GM19351 (cell line): ENCODE measurements around the gene C11orf42.
A peak's percentile ranks its signal among the peaks of the same experiment; 100 is the strongest.

ENCODE experiments used
- ATAC-seq: cut with Tn5 transposase; IDR thresholded peaks from one replicate; pipeline ENCODE4 v1.9.1; 2021; ENCODE audit warnings: mild to moderate bottlenecking, moderate library complexity; ENCODE audit not compliant: unreplicated experiment

The C11orf42 gene

DNA sequence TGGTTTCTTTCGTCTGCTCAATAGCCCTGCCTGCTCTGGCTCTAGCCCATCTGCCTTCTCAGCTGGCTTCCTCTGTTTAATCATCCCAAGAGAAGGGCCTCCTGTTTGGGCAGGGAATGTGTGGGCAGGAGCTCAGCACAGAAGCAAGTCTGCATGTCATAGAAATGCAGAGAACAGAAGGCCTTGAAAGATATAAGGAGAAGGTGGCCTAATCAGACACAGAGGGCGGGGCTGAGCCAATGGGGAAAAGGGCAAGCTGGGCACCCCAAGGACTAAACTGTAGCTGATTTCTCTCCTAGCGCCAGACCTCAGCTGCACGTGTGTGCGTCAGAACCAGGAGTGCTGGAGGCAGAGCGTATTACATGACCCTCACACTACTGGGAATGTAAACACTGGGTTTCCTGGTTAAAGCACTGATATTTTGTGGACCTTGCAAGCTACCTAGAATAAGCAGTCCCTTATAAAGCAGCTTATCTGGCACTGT, 46.7 kb downstream of the C11orf42 start:
- ATAC-seq = no peak

DNA sequence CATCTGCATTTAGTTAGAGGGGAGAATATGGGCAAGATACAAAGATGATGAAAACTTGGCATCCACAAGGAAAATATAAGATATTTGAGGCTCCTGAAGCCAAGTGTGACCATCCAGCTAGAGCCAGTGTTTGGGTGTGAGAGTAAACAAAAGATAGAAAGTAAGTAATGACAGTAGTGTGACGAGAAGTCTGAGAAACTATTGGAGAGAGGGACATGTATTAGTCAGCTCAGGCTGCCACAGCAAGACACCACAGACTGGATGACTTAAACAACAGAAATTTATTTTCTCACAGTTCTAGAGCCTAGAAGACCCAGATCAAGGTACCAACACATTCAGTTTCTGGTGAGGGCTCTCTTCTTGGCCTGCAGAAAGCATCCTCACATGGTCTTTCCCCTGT, 47.8 kb downstream of the C11orf42 start:
- peak; percentile 66 for ATAC-seq

DNA sequence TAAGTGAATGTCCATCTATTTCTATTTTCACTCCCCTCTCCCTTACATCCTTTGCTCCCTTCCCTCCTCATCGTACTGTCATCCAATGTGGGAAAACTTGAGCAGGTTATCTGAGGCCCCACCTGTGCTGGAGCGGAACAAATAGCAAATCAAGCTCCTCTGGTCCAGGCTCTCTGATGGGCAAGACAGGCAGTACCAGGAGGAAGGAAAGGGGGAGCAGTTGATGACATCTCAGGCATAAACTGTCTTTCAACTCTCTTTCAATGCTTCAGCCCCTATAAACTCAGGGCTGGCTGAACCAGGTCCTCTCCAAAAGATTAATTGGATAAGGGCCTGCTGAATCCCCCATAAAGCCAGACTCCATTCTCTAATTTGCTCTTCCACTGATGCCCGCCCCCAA, 52.8 kb downstream of the C11orf42 start:
- ATAC-seq = no peak

DNA sequence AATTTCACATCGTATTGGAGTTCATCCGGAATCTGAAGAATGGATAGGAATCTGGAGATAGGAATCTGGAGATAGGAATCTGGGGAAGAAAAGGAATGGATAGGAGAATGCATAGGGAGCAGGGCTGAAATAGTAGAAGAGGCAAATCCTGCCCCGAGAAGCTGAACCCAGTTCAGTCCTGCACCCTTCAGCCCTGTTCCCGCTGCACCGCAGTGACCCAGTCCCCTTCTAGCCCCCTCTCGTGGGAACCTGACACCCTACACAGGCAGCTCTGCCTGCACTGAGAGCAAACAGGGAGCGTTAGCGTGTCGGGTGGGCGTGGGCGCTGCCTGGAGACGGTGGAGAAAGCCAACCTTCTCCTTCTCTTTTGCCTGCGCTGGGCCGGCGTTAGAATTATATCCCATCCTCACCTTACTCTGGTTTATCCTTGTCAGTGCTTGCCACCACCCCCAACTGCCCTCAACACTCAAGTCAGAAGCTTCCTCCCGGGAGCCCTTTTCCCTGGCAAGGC, 53.3 kb downstream of the C11orf42 start:
- no peak for ATAC-seq

DNA sequence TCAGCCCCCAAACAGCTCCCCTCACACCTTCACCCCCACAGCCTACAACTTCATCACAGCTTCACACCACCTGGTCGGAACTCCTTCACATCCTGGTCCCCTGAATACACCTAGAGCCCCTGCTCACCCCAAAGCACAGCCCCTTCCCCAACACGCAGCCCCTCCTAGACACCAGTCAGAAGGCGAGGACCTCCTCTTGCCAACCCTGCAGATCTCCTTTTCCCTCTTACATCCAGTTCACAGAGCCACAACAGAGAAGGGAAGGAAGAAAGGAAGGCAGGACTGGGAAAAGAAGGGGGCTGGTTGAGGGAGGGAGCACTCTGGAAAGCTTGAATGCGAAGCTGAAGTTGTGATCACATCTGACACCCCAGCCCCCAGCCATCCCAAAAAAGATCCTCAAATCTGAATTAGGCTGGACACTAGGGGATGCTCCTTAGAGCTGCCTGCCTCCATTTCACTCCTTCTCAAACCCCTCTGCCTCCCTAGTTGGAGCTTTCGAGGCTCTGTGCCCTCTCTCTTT, 54.9 kb downstream of the C11orf42 start:
- no peak for ATAC-seq
